C4-2B (cell line): ENCODE results near the gene GRHL1.

Source experiments
- H3K27ac ChIP-seq: fragments of 450-650 bp; 2 replicates; pipeline ENCODE4 v1.5.1; 2017
- CTCF ChIP-seq: fragments of 450-650 bp; conservative IDR thresholded peaks from 2 replicates; pipeline ENCODE4 v1.5.1; 2017; ENCODE audit warnings: mild to moderate bottlenecking
- ZFX ChIP-seq: fragments of 450-650 bp; IDR thresholded peaks from 2 replicates; pipeline ENCODE4 v1.6.1; 2017

Gene GRHL1

GRCh38 chr2:9958057-9958456, 6.6 kb downstream of the GRHL1 start:
- TF ChIP-seq ZFX (no peak), CTCF (no peak)
- no peak overlapping the region for H3K27ac ChIP-seq

GRCh38 chr2:9959262-9959661, 7.8 kb downstream of the GRHL1 start:
- TF ChIP-seq ZFX (no peak), CTCF (no peak)

GRCh38 chr2:9961013-9961412, 9.5 kb downstream of the GRHL1 start:
- no peak overlapping the region for H3K27ac ChIP-seq
- TF ChIP-seq CTCF (no peak), ZFX (no peak)

More at GRCh38 chr2:9959262-9959661, 7.8 kb downstream of the GRHL1 start:
- H3K27ac ChIP-seq: no peak overlapping the region

GRCh38 chr2:9964334-9964980, 13.0 kb downstream of the GRHL1 start:
- TF ChIP-seq CTCF (no peak), ZFX (no peak)
- H3K27ac ChIP-seq: no peak overlapping the region

- TF ChIP-seq ZFX: no peak
- TF ChIP-seq CTCF: no peak
- H3K27ac ChIP-seq: no peak overlapping the region
Measured at GRCh38 chr2:9965119-9965822, 13.8 kb downstream of the GRHL1 start.

GRCh38 chr2:9966491-9967022, 15.1 kb downstream of the GRHL1 start:
- no peak overlapping the region for H3K27ac ChIP-seq
- no peak for TF ChIP-seq CTCF
- TF ChIP-seq ZFX: no peak

- no peak for TF ChIP-seq CTCF
- TF ChIP-seq ZFX: no peak
- H3K27ac ChIP-seq: no peak overlapping the region
Measured at GRCh38 chr2:9967053-9967775, 15.7 kb downstream of the GRHL1 start.
